ENCODE results near the gene IL36B. TPM values are rescaled to one million over a fixed set of nuclear protein-coding genes. Genes with fewer than 3 reads are reported as not detected.

The IL36B gene
- total RNA-seq, 1 donor from 2014 or later = not detected

- Histone ChIP-seq H3K4me3 (ENCODE audit: low read length in 3 of 3) (no peak overlapping the region), H3K9me3 (ENCODE audit: control insufficient read depth in 3 of 3, low read length in 3 of 3) (no peaks in the 10 kb centered on the region), H3K9ac (ENCODE audit: low read depth in 1 of 3, low read length in 3 of 3) (no peak overlapping the region), H3K27me3 (ENCODE audit: control insufficient read depth in 3 of 3, insufficient read depth in 3 of 3, low read length in 3 of 3) (no peaks in the 10 kb centered on the region), H3K27ac (ENCODE audit: low read depth, low read length) (no peak overlapping the region), H3K4me1 (ENCODE audit: control insufficient read depth in 3 of 3, insufficient read depth in 3 of 3, low read length in 3 of 3) (no peaks in the 10 kb centered on the region), H3K36me3 (ENCODE audit: control insufficient read depth in 3 of 3, insufficient read depth in 3 of 3, low read length in 3 of 3) (no peaks in the 10 kb centered on the region)
Measured at GRCh38 chr2:113015655-113016054, 37.0 kb downstream of the IL36B start.

- H3K27me3 ChIP-seq (ENCODE audit: control insufficient read depth in 3 of 3, insufficient read depth in 3 of 3, low read length in 3 of 3) = no peaks in the 10 kb centered on the region
- no peak overlapping the region for H3K27ac ChIP-seq (ENCODE audit: low read depth, low read length)
- no peak overlapping the region for H3K9ac ChIP-seq (ENCODE audit: low read depth in 1 of 3, low read length in 3 of 3)
- H3K9me3 ChIP-seq (ENCODE audit: control insufficient read depth in 3 of 3, low read length in 3 of 3) = no peaks in the 10 kb centered on the region
- H3K36me3 ChIP-seq (ENCODE audit: control insufficient read depth in 3 of 3, insufficient read depth in 3 of 3, low read length in 3 of 3) = no peaks in the 10 kb centered on the region
- H3K4me1 ChIP-seq (ENCODE audit: control insufficient read depth in 3 of 3, insufficient read depth in 3 of 3, low read length in 3 of 3) = no peaks in the 10 kb centered on the region
- no peak overlapping the region for H3K4me3 ChIP-seq (ENCODE audit: low read length in 3 of 3)
Measured at GRCh38 chr2:113015042-113015441, 37.6 kb downstream of the IL36B start.

- no peaks in the 10 kb centered on the region for H3K27me3 ChIP-seq (ENCODE audit: control insufficient read depth in 3 of 3, insufficient read depth in 3 of 3, low read length in 3 of 3)
- no peak overlapping the region for H3K9ac ChIP-seq (ENCODE audit: low read depth in 1 of 3, low read length in 3 of 3)
- no peaks in the 10 kb centered on the region for H3K4me1 ChIP-seq (ENCODE audit: control insufficient read depth in 3 of 3, insufficient read depth in 3 of 3, low read length in 3 of 3)
- no peaks in the 10 kb centered on the region for H3K36me3 ChIP-seq (ENCODE audit: control insufficient read depth in 3 of 3, insufficient read depth in 3 of 3, low read length in 3 of 3)
- H3K27ac ChIP-seq (ENCODE audit: low read depth, low read length) = no peak overlapping the region
- no peak overlapping the region for H3K4me3 ChIP-seq (ENCODE audit: low read length in 3 of 3)
- no peaks in the 10 kb centered on the region for H3K9me3 ChIP-seq (ENCODE audit: control insufficient read depth in 3 of 3, low read length in 3 of 3)
Measured at GRCh38 chr2:113014067-113014466, 38.6 kb downstream of the IL36B start.

- H3K9me3 ChIP-seq (ENCODE audit: control insufficient read depth in 3 of 3, low read length in 3 of 3) = no peaks in the 10 kb centered on the region
- H3K9ac ChIP-seq (ENCODE audit: low read depth in 1 of 3, low read length in 3 of 3) = no peak overlapping the region
- no peaks in the 10 kb centered on the region for H3K36me3 ChIP-seq (ENCODE audit: control insufficient read depth in 3 of 3, insufficient read depth in 3 of 3, low read length in 3 of 3)
- H3K27ac ChIP-seq (ENCODE audit: low read depth, low read length) = no peak overlapping the region
- no peak overlapping the region for H3K4me3 ChIP-seq (ENCODE audit: low read length in 3 of 3)
- H3K4me1 ChIP-seq (ENCODE audit: control insufficient read depth in 3 of 3, insufficient read depth in 3 of 3, low read length in 3 of 3) = no peaks in the 10 kb centered on the region
- H3K27me3 ChIP-seq (ENCODE audit: control insufficient read depth in 3 of 3, insufficient read depth in 3 of 3, low read length in 3 of 3) = no peaks in the 10 kb centered on the region
Measured at GRCh38 chr2:113013336-113013661, 39.4 kb downstream of the IL36B start.

- Histone ChIP-seq H3K4me1 (ENCODE audit: control insufficient read depth in 3 of 3, insufficient read depth in 3 of 3, low read length in 3 of 3) (no peaks in the 10 kb centered on the region), H3K27ac (ENCODE audit: low read depth, low read length) (no peak overlapping the region), H3K9me3 (ENCODE audit: control insufficient read depth in 3 of 3, low read length in 3 of 3) (no peaks in the 10 kb centered on the region), H3K36me3 (ENCODE audit: control insufficient read depth in 3 of 3, insufficient read depth in 3 of 3, low read length in 3 of 3) (no peaks in the 10 kb centered on the region), H3K27me3 (ENCODE audit: control insufficient read depth in 3 of 3, insufficient read depth in 3 of 3, low read length in 3 of 3) (peaks cover 0 to 2% (median 0%) of the 10 kb centered on the region in 3 donors), H3K4me3 (ENCODE audit: low read length in 3 of 3) (no peak overlapping the region), H3K9ac (ENCODE audit: low read depth in 1 of 3, low read length in 3 of 3) (no peak overlapping the region)
Measured at GRCh38 chr2:113012436-113013335, 40.0 kb downstream of the IL36B start.

GRCh38 chr2:113011108-113011507, 41.6 kb downstream of the IL36B start:
- no peak overlapping the region for H3K4me3 ChIP-seq (ENCODE audit: low read length in 3 of 3)
- H3K27ac ChIP-seq (ENCODE audit: low read depth, low read length) = no peak overlapping the region
- H3K9me3 ChIP-seq (ENCODE audit: control insufficient read depth in 3 of 3, low read length in 3 of 3) = no peaks in the 10 kb centered on the region
- H3K36me3 ChIP-seq (ENCODE audit: control insufficient read depth in 3 of 3, insufficient read depth in 3 of 3, low read length in 3 of 3) = no peaks in the 10 kb centered on the region
- H3K9ac ChIP-seq (ENCODE audit: low read depth in 1 of 3, low read length in 3 of 3) = no peak overlapping the region
- H3K4me1 ChIP-seq (ENCODE audit: control insufficient read depth in 3 of 3, insufficient read depth in 3 of 3, low read length in 3 of 3) = no peaks in the 10 kb centered on the region
- peaks cover 0 to 2% (median 0%) of the 10 kb centered on the region in 3 donors for H3K27me3 ChIP-seq (ENCODE audit: control insufficient read depth in 3 of 3, insufficient read depth in 3 of 3, low read length in 3 of 3)

GRCh38 chr2:113010088-113010487, 42.6 kb downstream of the IL36B start:
- H3K4me3 ChIP-seq (ENCODE audit: low read length in 3 of 3) = no peak overlapping the region
- no peak overlapping the region for H3K27ac ChIP-seq (ENCODE audit: low read depth, low read length)
- H3K36me3 ChIP-seq (ENCODE audit: control insufficient read depth in 3 of 3, insufficient read depth in 3 of 3, low read length in 3 of 3) = no peaks in the 10 kb centered on the region
- no peak overlapping the region for H3K9ac ChIP-seq (ENCODE audit: low read depth in 1 of 3, low read length in 3 of 3)
- H3K27me3 ChIP-seq (ENCODE audit: control insufficient read depth in 3 of 3, insufficient read depth in 3 of 3, low read length in 3 of 3) = peaks cover 0 to 2% (median 0%) of the 10 kb centered on the region in 3 donors
- no peaks in the 10 kb centered on the region for H3K4me1 ChIP-seq (ENCODE audit: control insufficient read depth in 3 of 3, insufficient read depth in 3 of 3, low read length in 3 of 3)
- H3K9me3 ChIP-seq (ENCODE audit: control insufficient read depth in 3 of 3, low read length in 3 of 3) = no peaks in the 10 kb centered on the region

- Histone ChIP-seq H3K9ac (ENCODE audit: low read depth in 1 of 3, low read length in 3 of 3) (no peak overlapping the region), H3K9me3 (ENCODE audit: control insufficient read depth in 3 of 3, low read length in 3 of 3) (no peaks in the 10 kb centered on the region), H3K27ac (ENCODE audit: low read depth, low read length) (no peak overlapping the region), H3K27me3 (ENCODE audit: control insufficient read depth in 3 of 3, insufficient read depth in 3 of 3, low read length in 3 of 3) (peaks cover 0 to 2% (median 0%) of the 10 kb centered on the region in 3 donors), H3K4me3 (ENCODE audit: low read length in 3 of 3) (no peak overlapping the region), H3K36me3 (ENCODE audit: control insufficient read depth in 3 of 3, insufficient read depth in 3 of 3, low read length in 3 of 3) (no peaks in the 10 kb centered on the region), H3K4me1 (ENCODE audit: control insufficient read depth in 3 of 3, insufficient read depth in 3 of 3, low read length in 3 of 3) (no peaks in the 10 kb centered on the region)
Measured at GRCh38 chr2:113009622-113010021, 43.0 kb downstream of the IL36B start.

GRCh38 chr2:113007250-113007649, 45.4 kb downstream of the IL36B start:
- Histone ChIP-seq H3K36me3 (ENCODE audit: control insufficient read depth in 3 of 3, insufficient read depth in 3 of 3, low read length in 3 of 3) (no peaks in the 10 kb centered on the region), H3K9ac (ENCODE audit: low read depth in 1 of 3, low read length in 3 of 3) (no peak overlapping the region), H3K4me3 (ENCODE audit: low read length in 3 of 3) (no peak overlapping the region), H3K27me3 (ENCODE audit: control insufficient read depth in 3 of 3, insufficient read depth in 3 of 3, low read length in 3 of 3) (peaks cover 0 to 2% (median 0%) of the 10 kb centered on the region in 3 donors), H3K27ac (ENCODE audit: low read depth, low read length) (no peak overlapping the region), H3K9me3 (ENCODE audit: control insufficient read depth in 3 of 3, low read length in 3 of 3) (no peaks in the 10 kb centered on the region), H3K4me1 (ENCODE audit: control insufficient read depth in 3 of 3, insufficient read depth in 3 of 3, low read length in 3 of 3) (no peaks in the 10 kb centered on the region)

GRCh38 chr2:113005030-113005509, 47.6 kb downstream of the IL36B start, which contains the start of gene IL36A:
IL36A (plus strand) TSS chr2:113005459; CDS start chr2:113005872, 413 bp downstream.
- Histone ChIP-seq H3K36me3 (ENCODE audit: control insufficient read depth in 3 of 3, insufficient read depth in 3 of 3, low read length in 3 of 3) (no peaks in the 10 kb centered on the region), H3K4me1 (ENCODE audit: control insufficient read depth in 3 of 3, insufficient read depth in 3 of 3, low read length in 3 of 3) (no peaks in the 10 kb centered on the region), H3K27ac (ENCODE audit: low read depth, low read length) (no peak within 1 kb of the TSS)

More at GRCh38 chr2:113005030-113005509, 47.6 kb downstream of the IL36B start, which contains the start of gene IL36A:
- Histone ChIP-seq H3K9me3 (ENCODE audit: control insufficient read depth in 3 of 3, low read length in 3 of 3) (no peaks in the 10 kb centered on the region), H3K9ac (ENCODE audit: low read depth in 1 of 3, low read length in 3 of 3) (no peak within 1 kb of the TSS), H3K27me3 (ENCODE audit: control insufficient read depth in 3 of 3, insufficient read depth in 3 of 3, low read length in 3 of 3) (peaks cover 0 to 2% (median 0%) of the 10 kb centered on the region in 3 donors), H3K4me3 (ENCODE audit: low read length in 3 of 3) (no peak within 1 kb of the TSS)
